Gastrocnemius medialis (tissue), 4 donors: Measurements from ENCODE around the gene KDM6B.

ENCODE experiments used
- CTCF ChIP-seq, 5 experiments: fragments of 450-650 bp in 3 of 5; fragments of 200-600 bp in 2 of 5; sonication (generic) in 2 of 5; IDR thresholded peaks in 4 of 5; conservative IDR thresholded peaks in 1 of 5; 1 replicate in 4 of 5; 2 replicates in 1 of 5; pipeline ENCODE4 v1.5.1; 2016 to 2019; ENCODE audit warnings: antibody characterized with exemption in 5 of 5, mild to moderate bottlenecking in 3 of 5, moderate library complexity in 3 of 5
- POLR2A ChIP-seq, 2 donors: fragments of 450-650 bp; IDR thresholded peaks; one replicate each; pipeline ENCODE4 v1.6.1; 2017; ENCODE audit warnings: antibody characterized with exemption in 2 of 2, mild to moderate bottlenecking in 2 of 2, moderate library complexity in 2 of 2

GRCh38 chr17:7857713-7858521 lies 23.9 kb downstream of the KDM6B start, which contains the start of gene CYB5D1:
- TF ChIP-seq CTCF (IDR thresholded peaks at IDR 0.05 in 4 of 5, conservative IDR thresholded peaks at IDR 0.05 in 1 of 5): no peak
- peak; percentile 75 to 89 for TF ChIP-seq POLR2A (IDR thresholded peaks at IDR 0.05)
